WTC11 (cell line): ENCODE measurements around the gene PTPRN2.

Experiments
- CREM ChIP-seq: sonication (generic); formaldehyde crosslinking; IDR thresholded peaks from 2 replicates; pipeline ENCODE4 v1.8.1; 2022; ENCODE audit warnings: mild to moderate bottlenecking, missing genetic modification reagents, moderate library complexity
- CTCF ChIP-seq: fragments of 200-600 bp; IDR thresholded peaks from 2 replicates; pipeline ENCODE4 v1.8.0; 2022; ENCODE audit warnings: antibody characterized with exemption
- ETV6 ChIP-seq: sonication (generic); formaldehyde crosslinking; IDR thresholded peaks from 2 replicates; pipeline ENCODE4 v1.8.1; 2022; ENCODE audit warnings: mild to moderate bottlenecking, missing genetic modification reagents
- MXD4 ChIP-seq: fragments of 250-450 bp; sonication (Bioruptor Pico); IDR thresholded peaks from 2 replicates; pipeline ENCODE4 v1.8.0; 2021; ENCODE audit warnings: mild to moderate bottlenecking, moderate library complexity, borderline replicate concordance
- NR3C1 ChIP-seq: sonication (generic); formaldehyde crosslinking; conservative IDR thresholded peaks from 2 replicates; pipeline ENCODE4 v1.8.1; 2023; ENCODE audit warnings: low read depth, mild to moderate bottlenecking, missing genetic modification reagents
- TCF7 ChIP-seq: sonication (generic); formaldehyde crosslinking; IDR thresholded peaks from 2 replicates; pipeline ENCODE4 v1.8.0; 2022; ENCODE audit warnings: mild to moderate bottlenecking, low read depth, missing genetic modification reagents, moderate library complexity
- USF2 ChIP-seq: sonication (generic); formaldehyde crosslinking; IDR thresholded peaks from 2 replicates; pipeline ENCODE4 v1.8.1; 2023; ENCODE audit warnings: mild to moderate bottlenecking, missing genetic modification reagents, moderate library complexity
- ZNF263 ChIP-seq: sonication (generic); formaldehyde crosslinking; IDR thresholded peaks from 2 replicates; pipeline ENCODE4 v1.8.1; 2022; ENCODE audit warnings: low read depth, mild to moderate bottlenecking, moderate library complexity, missing genetic modification reagents
- TF ChIP-seq, protein P1 (sequence below): sonication (generic); formaldehyde crosslinking; IDR thresholded peaks from 2 replicates; pipeline ENCODE4 v1.8.0; 2022; ENCODE audit warnings: mild to moderate bottlenecking, missing genetic modification reagents
- TF ChIP-seq, protein P2 (sequence below): sonication (generic); formaldehyde crosslinking; IDR thresholded peaks from 2 replicates; pipeline ENCODE4 v1.8.0; 2023; ENCODE audit warnings: missing genetic modification reagents, mild to moderate bottlenecking, borderline replicate concordance
- TF ChIP-seq, protein P3 (sequence below): sonication (generic); formaldehyde crosslinking; IDR thresholded peaks from 2 replicates; pipeline ENCODE4 v1.8.0; 2022; ENCODE audit warnings: mild to moderate bottlenecking, missing genetic modification reagents
- TF ChIP-seq, protein P4 (sequence below): sonication (generic); formaldehyde crosslinking; IDR thresholded peaks from 2 replicates; pipeline ENCODE4 v1.8.1; 2023; ENCODE audit warnings: mild to moderate bottlenecking, missing genetic modification reagents

GRCh38 chr7:158284121-158284520 lies 303.5 kb downstream of the PTPRN2 start:
- TF ChIP-seq, protein P1, sequence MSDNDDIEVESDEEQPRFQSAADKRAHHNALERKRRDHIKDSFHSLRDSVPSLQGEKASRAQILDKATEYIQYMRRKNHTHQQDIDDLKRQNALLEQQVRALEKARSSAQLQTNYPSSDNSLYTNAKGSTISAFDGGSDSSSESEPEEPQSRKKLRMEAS (CRISPR knock-in tag) = no peak
- no peak for TF ChIP-seq ZNF263 (CRISPR knock-in tag)
- no peak for TF ChIP-seq CTCF
- no peak for TF ChIP-seq TCF7
- TF ChIP-seq, protein P2, sequence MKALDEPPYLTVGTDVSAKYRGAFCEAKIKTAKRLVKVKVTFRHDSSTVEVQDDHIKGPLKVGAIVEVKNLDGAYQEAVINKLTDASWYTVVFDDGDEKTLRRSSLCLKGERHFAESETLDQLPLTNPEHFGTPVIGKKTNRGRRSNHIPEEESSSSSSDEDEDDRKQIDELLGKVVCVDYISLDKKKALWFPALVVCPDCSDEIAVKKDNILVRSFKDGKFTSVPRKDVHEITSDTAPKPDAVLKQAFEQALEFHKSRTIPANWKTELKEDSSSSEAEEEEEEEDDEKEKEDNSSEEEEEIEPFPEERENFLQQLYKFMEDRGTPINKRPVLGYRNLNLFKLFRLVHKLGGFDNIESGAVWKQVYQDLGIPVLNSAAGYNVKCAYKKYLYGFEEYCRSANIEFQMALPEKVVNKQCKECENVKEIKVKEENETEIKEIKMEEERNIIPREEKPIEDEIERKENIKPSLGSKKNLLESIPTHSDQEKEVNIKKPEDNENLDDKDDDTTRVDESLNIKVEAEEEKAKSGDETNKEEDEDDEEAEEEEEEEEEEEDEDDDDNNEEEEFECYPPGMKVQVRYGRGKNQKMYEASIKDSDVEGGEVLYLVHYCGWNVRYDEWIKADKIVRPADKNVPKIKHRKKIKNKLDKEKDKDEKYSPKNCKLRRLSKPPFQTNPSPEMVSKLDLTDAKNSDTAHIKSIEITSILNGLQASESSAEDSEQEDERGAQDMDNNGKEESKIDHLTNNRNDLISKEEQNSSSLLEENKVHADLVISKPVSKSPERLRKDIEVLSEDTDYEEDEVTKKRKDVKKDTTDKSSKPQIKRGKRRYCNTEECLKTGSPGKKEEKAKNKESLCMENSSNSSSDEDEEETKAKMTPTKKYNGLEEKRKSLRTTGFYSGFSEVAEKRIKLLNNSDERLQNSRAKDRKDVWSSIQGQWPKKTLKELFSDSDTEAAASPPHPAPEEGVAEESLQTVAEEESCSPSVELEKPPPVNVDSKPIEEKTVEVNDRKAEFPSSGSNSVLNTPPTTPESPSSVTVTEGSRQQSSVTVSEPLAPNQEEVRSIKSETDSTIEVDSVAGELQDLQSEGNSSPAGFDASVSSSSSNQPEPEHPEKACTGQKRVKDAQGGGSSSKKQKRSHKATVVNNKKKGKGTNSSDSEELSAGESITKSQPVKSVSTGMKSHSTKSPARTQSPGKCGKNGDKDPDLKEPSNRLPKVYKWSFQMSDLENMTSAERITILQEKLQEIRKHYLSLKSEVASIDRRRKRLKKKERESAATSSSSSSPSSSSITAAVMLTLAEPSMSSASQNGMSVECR (CRISPR knock-in tag) = no peak
- TF ChIP-seq, protein P3, sequence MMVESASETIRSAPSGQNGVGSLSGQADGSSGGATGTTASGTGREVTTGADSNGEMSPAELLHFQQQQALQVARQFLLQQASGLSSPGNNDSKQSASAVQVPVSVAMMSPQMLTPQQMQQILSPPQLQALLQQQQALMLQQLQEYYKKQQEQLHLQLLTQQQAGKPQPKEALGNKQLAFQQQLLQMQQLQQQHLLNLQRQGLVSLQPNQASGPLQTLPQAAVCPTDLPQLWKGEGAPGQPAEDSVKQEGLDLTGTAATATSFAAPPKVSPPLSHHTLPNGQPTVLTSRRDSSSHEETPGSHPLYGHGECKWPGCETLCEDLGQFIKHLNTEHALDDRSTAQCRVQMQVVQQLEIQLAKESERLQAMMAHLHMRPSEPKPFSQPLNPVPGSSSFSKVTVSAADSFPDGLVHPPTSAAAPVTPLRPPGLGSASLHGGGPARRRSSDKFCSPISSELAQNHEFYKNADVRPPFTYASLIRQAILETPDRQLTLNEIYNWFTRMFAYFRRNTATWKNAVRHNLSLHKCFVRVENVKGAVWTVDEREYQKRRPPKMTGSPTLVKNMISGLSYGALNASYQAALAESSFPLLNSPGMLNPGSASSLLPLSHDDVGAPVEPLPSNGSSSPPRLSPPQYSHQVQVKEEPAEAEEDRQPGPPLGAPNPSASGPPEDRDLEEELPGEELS = no peak
- TF ChIP-seq NR3C1 = no peak
- TF ChIP-seq USF2 (CRISPR knock-in tag) = no peak
- TF ChIP-seq ETV6 (CRISPR knock-in tag) = no peak
- no peak for TF ChIP-seq MXD4 (CRISPR knock-in tag)
- TF ChIP-seq CREM (CRISPR knock-in tag) = no peak
- TF ChIP-seq, protein P4, sequence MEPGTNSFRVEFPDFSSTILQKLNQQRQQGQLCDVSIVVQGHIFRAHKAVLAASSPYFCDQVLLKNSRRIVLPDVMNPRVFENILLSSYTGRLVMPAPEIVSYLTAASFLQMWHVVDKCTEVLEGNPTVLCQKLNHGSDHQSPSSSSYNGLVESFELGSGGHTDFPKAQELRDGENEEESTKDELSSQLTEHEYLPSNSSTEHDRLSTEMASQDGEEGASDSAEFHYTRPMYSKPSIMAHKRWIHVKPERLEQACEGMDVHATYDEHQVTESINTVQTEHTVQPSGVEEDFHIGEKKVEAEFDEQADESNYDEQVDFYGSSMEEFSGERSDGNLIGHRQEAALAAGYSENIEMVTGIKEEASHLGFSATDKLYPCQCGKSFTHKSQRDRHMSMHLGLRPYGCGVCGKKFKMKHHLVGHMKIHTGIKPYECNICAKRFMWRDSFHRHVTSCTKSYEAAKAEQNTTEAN (CRISPR knock-in tag) = no peak
